K562 (cell line): Measurements from ENCODE around the gene MRGPRD. TPM values are rescaled to one million over a fixed set of nuclear protein-coding genes. Genes with fewer than 3 reads are reported as not detected.
A peak's percentile ranks its signal among the peaks of the same experiment; 100 is the strongest.

ENCODE experiments used
- ATAC-seq: fragments of 200-7000 bp; cut with Tn5 transposase; 3 replicates; pipeline ENCODE4 v1.9.1; 2020; ENCODE audit warnings: moderate library complexity
- BruUV-seq: library from RNA; stranded (reverse); fragments of 400-500 nt; replicated peaks from 2 replicates; lab custom pipeline; 2021; lab: Mats Ljungman, UMichigan
- CTCF ChIA-PET: fragments of 300-600 bp; formaldehyde crosslinking; extraction: SDS; loops from one replicate; lab custom pipeline; 2021; ENCODE audit warnings: low intra/inter-chr PET ratio; lab: Yijun Ruan, JAX
- POLR2A ChIA-PET: fragments of 300-600, 350-650 bp; sonication (Branson Sonifier 250); formaldehyde crosslinking; extraction: SDS; loops from one replicate; lab custom pipeline; 2021; ENCODE audit warnings: antibody characterized with exemption, inconsistent platforms; lab: Yijun Ruan, JAX
- DNase-seq, 4 experiments: peaks; one replicate each; pipeline versions ENCODE4 v3.0.0 to v3.0.0-alpha.2; 2011 to 2018; ENCODE audit warnings: low spot score in 3 of 4, mixed read lengths in 3 of 4; ENCODE audit errors: extremely low read depth in 1 of 4
- FAIRE-seq: peaks from 2 replicates; lab custom pipeline; 2011; peaks lifted over from hg19 to GRCh38; lab: Jason Lieb, UNC
- H2AFZ ChIP-seq: 2 replicates; pipeline ENCODE4 v1.6.0; 2011; ENCODE audit warnings: low read depth, low read length, control low read depth, inconsistent platforms
- H3K27ac ChIP-seq: fragments of 200-600 bp; 3 replicates; pipeline ENCODE4 v1.8.0; 2011; ENCODE audit warnings: low read depth, mild to moderate bottlenecking, control low read depth, inconsistent platforms, low read length, moderate library complexity, mixed read lengths; ENCODE audit errors: extremely low read depth
- H3K27me3 ChIP-seq, 2 experiments: fragments of 300-600 bp in 1 of 2; 2 replicates in 1 of 2; 3 replicates in 1 of 2; pipeline versions ENCODE4 v1.6.0 to v1.8.0; 2011; ENCODE audit warnings: inconsistent platforms in 2 of 2, low read length in 2 of 2, mild to moderate bottlenecking in 1 of 2, mixed read lengths in 1 of 2, moderate library complexity in 1 of 2; ENCODE audit not compliant: control insufficient read depth in 2 of 2, insufficient read depth in 2 of 2
- H3K36me3 ChIP-seq: fragments of 300-600 bp; 3 replicates; pipeline ENCODE4 v1.8.0; 2011; ENCODE audit warnings: mild to moderate bottlenecking, low read length, inconsistent platforms; ENCODE audit not compliant: control insufficient read depth, insufficient read depth
- H3K4me1 ChIP-seq, 2 experiments: fragments of 200-600 bp in 1 of 2; replicated peaks in 1 of 2; 2 replicates in 1 of 2; 3 replicates in 1 of 2; pipeline versions ENCODE4 v1.5.1 to v1.8.0; 2011; ENCODE audit warnings: inconsistent platforms in 2 of 2, low read length in 2 of 2, mild to moderate bottlenecking in 1 of 2, mixed read lengths in 1 of 2, moderate library complexity in 1 of 2; ENCODE audit not compliant: control insufficient read depth in 2 of 2, insufficient read depth in 2 of 2
- H3K4me2 ChIP-seq: 2 replicates; pipeline ENCODE4 v1.6.1; 2011; ENCODE audit warnings: low read length, control low read depth, inconsistent platforms, mixed read lengths; ENCODE audit not compliant: insufficient read depth
- H3K4me3 ChIP-seq: fragments of 200-600 bp; sonication (generic), shearing (Covaris generic); 2 replicates; pipeline ENCODE4 v1.5.1; 2016; ENCODE audit warnings: control low read depth, inconsistent platforms
- H3K79me2 ChIP-seq: fragments of 200-600 bp; 3 replicates; pipeline ENCODE4 v1.8.0; 2011; ENCODE audit warnings: low read length, inconsistent platforms; ENCODE audit not compliant: control insufficient read depth, insufficient read depth
- H3K9ac ChIP-seq, 2 experiments: 2 replicates each; pipeline versions ENCODE4 v1.6.0 to v1.6.1; 2011; ENCODE audit warnings: low read depth in 2 of 2, low read length in 2 of 2, control low read depth in 1 of 2, inconsistent platforms in 1 of 2, mild to moderate bottlenecking in 1 of 2, mixed read lengths in 1 of 2; ENCODE audit not compliant: insufficient read depth in 1 of 2
- H3K9me1 ChIP-seq: one replicate; pipeline ENCODE4 v1.6.0; 2011; ENCODE audit warnings: inconsistent platforms, mild to moderate bottlenecking, low read length, moderate library complexity; ENCODE audit not compliant: control insufficient read depth, insufficient read depth
- H3K9me3 ChIP-seq: replicated peaks from 2 replicates; pipeline ENCODE4 v1.5.1; 2011; ENCODE audit warnings: low read depth, low read length, inconsistent platforms; ENCODE audit not compliant: control insufficient read depth, insufficient read depth
- H4K20me1 ChIP-seq: replicated peaks from 2 replicates; pipeline ENCODE4 v1.6.1; 2011; ENCODE audit warnings: low read length, inconsistent platforms, mixed read lengths; ENCODE audit not compliant: control insufficient read depth, insufficient read depth
- ATF1 ChIP-seq, 2 experiments: fragments of 450-650 bp in 1 of 2; IDR thresholded peaks; 2 replicates each; pipeline ENCODE4 v1.6.1; 2016; ENCODE audit warnings: missing compliant biosample characterization in 1 of 2, missing genetic modification characterization in 1 of 2
- CREB1 ChIP-seq, 2 experiments: sonication (generic) in 1 of 2; formaldehyde crosslinking in 1 of 2; IDR thresholded peaks; 2 replicates each; pipeline versions ENCODE4 v1.6.1 to v1.8.0; 2012 to 2022; ENCODE audit warnings: inconsistent platforms in 1 of 2, mild to moderate bottlenecking in 1 of 2, missing genetic modification reagents in 1 of 2, moderate library complexity in 1 of 2
- DIDO1 ChIP-seq: fragments of 450-650 bp; IDR thresholded peaks from 2 replicates; pipeline ENCODE4 v1.6.1; 2016; ENCODE audit warnings: low read depth, missing biosample characterization, missing genetic modification characterization
- E2F6 ChIP-seq, 2 experiments: IDR thresholded peaks; 2 replicates each; pipeline ENCODE4 v1.6.1; 2011; ENCODE audit warnings: borderline replicate concordance in 1 of 2, control low read depth in 1 of 2, low read depth in 1 of 2, low read length in 1 of 2, mild to moderate bottlenecking in 1 of 2, mixed read lengths in 1 of 2, moderate library complexity in 1 of 2; ENCODE audit not compliant: insufficient read depth in 1 of 2, insufficient read length in 1 of 2, poor library complexity in 1 of 2, severe bottlenecking in 1 of 2; ENCODE audit errors: extremely low read depth in 1 of 2
- GTF2A2 ChIP-seq: IDR thresholded peaks from 2 replicates; pipeline ENCODE4 v1.6.1; 2016; ENCODE audit warnings: mild to moderate bottlenecking, missing genetic modification characterization, missing compliant biosample characterization
- MAX ChIP-seq: sonication (generic); formaldehyde crosslinking; IDR thresholded peaks from 2 replicates; pipeline ENCODE4 v1.9.0; 2022; ENCODE audit warnings: mild to moderate bottlenecking, missing genetic modification reagents
- MAZ ChIP-seq, 2 experiments: fragments of 450-650 bp in 1 of 2; sonication (generic) in 1 of 2; formaldehyde crosslinking; IDR thresholded peaks in 1 of 2; conservative IDR thresholded peaks in 1 of 2; 2 replicates each; pipeline versions ENCODE4 v1.4.0 to v1.5.0; 2020; ENCODE audit warnings: mild to moderate bottlenecking in 1 of 2, missing genetic modification reagents in 1 of 2
- MNT ChIP-seq, 2 experiments: fragments of 450-650 bp; conservative IDR thresholded peaks; 2 replicates each; pipeline ENCODE4 v1.6.1; 2017; ENCODE audit warnings: mild to moderate bottlenecking in 2 of 2, moderate library complexity in 2 of 2
- POLR2AphosphoS2 ChIP-seq: IDR thresholded peaks from 2 replicates; pipeline ENCODE4 v1.6.1; 2012; ENCODE audit warnings: low read length, improper control_type of control experiment
- USF1 ChIP-seq: sonication (generic); formaldehyde crosslinking; IDR thresholded peaks from 2 replicates; pipeline ENCODE4 v1.9.0; 2022; ENCODE audit warnings: mild to moderate bottlenecking, missing genetic modification reagents
- VEZF1 ChIP-seq: fragments of 200-800 bp; sonication (Bioruptor generic); IDR thresholded peaks from 2 replicates; pipeline ENCODE4 v1.6.1; 2017; ENCODE audit warnings: missing genetic modification characterization, missing compliant biosample characterization
- ZBTB7A ChIP-seq: IDR thresholded peaks from 2 replicates; pipeline ENCODE4 v1.6.1; 2011; ENCODE audit warnings: low read depth, mild to moderate bottlenecking, low read length, moderate library complexity, borderline replicate concordance; ENCODE audit not compliant: control insufficient read depth
- WGBS: fragments of 100-300 bp; shearing (Covaris generic); methylation state at CpG from one replicate; pipeline ENCODE4 v1.1.6; 2016; ENCODE audit warnings: low coverage, mixed read lengths; ENCODE audit not compliant: insufficient coverage; ENCODE audit errors: missing lambda C conversion rate; 5-methylcytosine and 5-hydroxymethylcytosine counted together
- in situ Hi-C: fragments of 300-500 bp; cut with MboI; formaldehyde crosslinking; loops from 4 replicates; pipeline ENCODE4 v1.15.0; 2018; ENCODE audit warnings: inconsistent platforms, mixed read lengths
- intact Hi-C: fragments of 100-400 bp; cut with micrococcal nuclease; formaldehyde crosslinking; loops from 2 replicates; pipeline ENCODE4 v1.14.2; 2022
- polyA plus RNA-seq, 8 experiments: library from polyadenylated mRNA; depleted of rRNA in 4 of 8; stranded (reverse) in 5 of 8; unstranded in 3 of 8; fragments of >200 nt; fragmentation: Nextera tagmentation in 2 of 8; fragmentation: Illumina TruSeq in 1 of 8; extraction: Ambion mirVana in 2 of 8; extraction: Trizol in 1 of 8; gene quantifications; 2 replicates each; pipeline versions ENCODE4 v1.2.1 to v1.2.3, GENCODE V29; 2011 to 2014; ENCODE audit warnings: inconsistent platforms in 1 of 8, missing spikeins in 1 of 8
- total RNA-seq, 7 experiments: library from RNA; depleted of rRNA in 6 of 7; stranded (reverse); fragments of >200 nt in 6 of 7; fragmentation: Illumina TruSeq in 2 of 7; extraction: Trizol in 2 of 7; gene quantifications; 2 replicates each; pipeline versions ENCODE4 v1.2.1 to v1.2.3, GENCODE V29; 2011 to 2021; ENCODE audit warnings: low replicate concordance in 1 of 7

Gene MRGPRD
- total and polyA plus RNA-seq, 9 of the 15 experiments (the other 6 are each of a cell fraction or from before 2014, with no cell fraction given): not detected

GRCh38 chr11:69010964-69011623 lies 30.3 kb upstream of the MRGPRD start:
- POLR2A ChIA-PET: interaction anchor here (0.7 to 2.0 kb wide), 3 partner anchors 9 to 21 kb away, joined by 3 to 8 read pairs (median 3); no protein-coding TSS in a partner anchor
- peaks cover 36 to 87% of the 10 kb centered on the region in 2 experiments for H3K27me3 ChIP-seq
- peaks cover 23% of the 10 kb centered on the region for H4K20me1 ChIP-seq
- H3K9me3 ChIP-seq: no peaks in the 10 kb centered on the region
- H3K4me2 ChIP-seq: no peak overlapping the region
- peak; percentile 82 to 97 (median 95) for DNase-seq
- no peaks in the 10 kb centered on the region for H3K36me3 ChIP-seq
- peaks cover 3% of the 10 kb centered on the region for H3K9me1 ChIP-seq
- peak; percentile 98 for ATAC-seq
- CTCF ChIA-PET: no interaction called here
- in situ Hi-C loops (no loop called here), intact Hi-C loops (no loop called here)
- no peaks in the 10 kb centered on the region for H3K79me2 ChIP-seq
- no peak overlapping the region for H3K4me3 ChIP-seq
- peak overlapping the region; percentile 83 for H2AFZ ChIP-seq
- no peak for FAIRE-seq
- H3K27ac ChIP-seq: no peak overlapping the region
- WGBS: 6% methylated on average over 29 of the region's 43 CpGs
- no TSS peak for BruUV-seq
- H3K9ac ChIP-seq: peak overlapping the region in 1 of 2 experiments; percentile 79; a peak in 2 of 4 replicates
- peaks cover 0 to 45% of the 10 kb centered on the region in 2 experiments; a peak in 3 of 5 replicates for H3K4me1 ChIP-seq
- TF ChIP-seq GTF2A2 (tag): no peak
- TF ChIP-seq E2F6 (IDR thresholded peaks at IDR 0.05; ENCODE audit: borderline replicate concordance in 1 of 2, extremely low read depth in 1 of 2, insufficient read depth in 1 of 2, insufficient read length in 1 of 2, low read depth in 1 of 2, low read length in 1 of 2, poor library complexity in 1 of 2, severe bottlenecking in 1 of 2): peak; percentile 85 to 99
- TF ChIP-seq ZBTB7A: peak; percentile 40; the same call in 1 of the 2 replicates
- TF ChIP-seq ATF1 (CRISPR knock-in tag; IDR thresholded peaks at IDR 0.05): no peak
- peak; percentile 41; the same call in 1 of the 2 replicates for TF ChIP-seq ATF1 (tag; IDR thresholded peaks at IDR 0.05)
- TF ChIP-seq VEZF1: peak; percentile 65
- peak; percentile 69; the same call in 1 of the 2 replicates for TF ChIP-seq USF1
- peak in 1 of 2 experiments; percentile 30; a peak in 2 of 4 replicates for TF ChIP-seq MAZ (CRISPR knock-in tag; conservative IDR thresholded peaks at IDR 0.05 in 1 of 2, IDR thresholded peaks at IDR 0.05 in 1 of 2)
- no peak for TF ChIP-seq DIDO1 (tag)
- 0 out of 4 replicates have a peak, but pooled peaks of 1 of the 2 experiments have one; percentile 42 for TF ChIP-seq MNT (conservative IDR thresholded peaks at IDR 0.05)
- TF ChIP-seq POLR2AphosphoS2: no peak
- peak; percentile 80 for TF ChIP-seq MAX (CRISPR knock-in tag)
- TF ChIP-seq CREB1 (IDR thresholded peaks at IDR 0.05): 0 out of 2 replicates have a peak, but pooled peaks have one; percentile 16
- TF ChIP-seq CREB1 (CRISPR knock-in tag; IDR thresholded peaks at IDR 0.05): no peak
